RWPE2 (cell line): ENCODE measurements around the gene ZAP70.
A peak's percentile ranks its signal among the peaks of the same experiment; 100 is the strongest.

Experiments
- ATAC-seq: fragments of 200-7000 bp; cut with Tn5 transposase; 3 replicates; pipeline ENCODE4 v1.9.1; 2021; ENCODE audit warnings: low read depth
- DNase-seq: peaks from one replicate; pipeline ENCODE4 v3.0.0-alpha.2; 2020; ENCODE audit warnings: low spot score
- H3K27ac ChIP-seq: fragments of 450-650 bp; 2 replicates; pipeline ENCODE4 v1.5.1; 2017; ENCODE audit warnings: mild to moderate bottlenecking; ENCODE audit not compliant: poor library complexity, severe bottlenecking
- H3K27me3 ChIP-seq: fragments of 250-450 bp; sonication (Bioruptor Pico); 2 replicates; pipeline ENCODE4 v1.5.1; 2021; ENCODE audit warnings: mild to moderate bottlenecking, moderate library complexity; ENCODE audit not compliant: insufficient read depth, poor library complexity, severe bottlenecking
- H3K36me3 ChIP-seq: fragments of 250-450 bp; sonication (Bioruptor Pico); 2 replicates; pipeline ENCODE4 v1.5.1; 2020; ENCODE audit warnings: low read depth, mild to moderate bottlenecking, moderate library complexity
- H3K4me1 ChIP-seq: fragments of 250-450 bp; sonication (Bioruptor Pico); 2 replicates; pipeline ENCODE4 v1.5.1; 2021; ENCODE audit warnings: mild to moderate bottlenecking, moderate library complexity; ENCODE audit not compliant: insufficient read depth, poor library complexity, severe bottlenecking
- H3K4me3 ChIP-seq: fragments of 250-450 bp; sonication (Bioruptor Pico); 2 replicates; pipeline ENCODE4 v1.5.1; 2021; ENCODE audit warnings: mild to moderate bottlenecking, moderate library complexity; ENCODE audit not compliant: severe bottlenecking
- H3K9me3 ChIP-seq: fragments of 250-450 bp; sonication (Bioruptor Pico); 2 replicates; pipeline ENCODE4 v1.5.1; 2021; ENCODE audit warnings: mild to moderate bottlenecking, moderate library complexity; ENCODE audit not compliant: severe bottlenecking
- CTCF ChIP-seq: fragments of 450-650 bp; IDR thresholded peaks from one replicate; pipeline ENCODE4 v1.5.1; 2017; ENCODE audit warnings: mild to moderate bottlenecking, moderate library complexity; ENCODE audit not compliant: poor library complexity, severe bottlenecking

Gene ZAP70

GRCh38 chr2:97765933-97766332, 52.6 kb downstream of the ZAP70 start:
- no peak overlapping the region for H3K4me3 ChIP-seq
- ATAC-seq (no peak), DNase-seq (no peak)
- H3K36me3 ChIP-seq = peaks cover 25% of the 10 kb centered on the region
- H3K27ac ChIP-seq = no peak overlapping the region
- H3K4me1 ChIP-seq = no peaks in the 10 kb centered on the region
- no peaks in the 10 kb centered on the region for H3K9me3 ChIP-seq
- TF ChIP-seq CTCF = no peak
- H3K27me3 ChIP-seq = no peaks in the 10 kb centered on the region

DNA sequence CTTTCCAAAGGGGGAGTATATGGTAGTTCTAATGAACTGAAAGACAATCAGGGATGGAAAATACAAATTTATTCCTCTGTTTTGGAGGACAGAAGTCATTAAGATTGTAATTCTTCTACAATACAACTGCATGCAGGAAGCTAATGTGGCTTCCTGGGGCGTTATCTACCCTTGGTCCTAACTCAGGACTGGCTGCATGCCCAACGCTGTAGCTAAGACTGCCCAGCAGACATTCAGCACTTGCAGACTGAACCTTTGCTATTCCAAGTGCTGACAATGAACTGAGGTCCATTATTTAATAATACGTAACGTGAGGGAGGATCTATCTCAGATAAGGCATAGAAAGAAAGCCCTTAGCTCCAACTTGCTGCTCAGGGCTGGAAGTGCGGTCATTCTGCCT, 53.2 kb downstream of the ZAP70 start:
- no peak overlapping the region for H3K27ac ChIP-seq

GRCh38 chr2:97769308-97769707, 55.9 kb downstream of the ZAP70 start:
- H3K4me3 ChIP-seq = no peak overlapping the region
- H3K36me3 ChIP-seq = peaks cover 40% of the 10 kb centered on the region
- DNase-seq (peak; percentile 15), ATAC-seq (no peak)
- no peaks in the 10 kb centered on the region for H3K27me3 ChIP-seq
- TF ChIP-seq CTCF = no peak
- no peaks in the 10 kb centered on the region for H3K4me1 ChIP-seq
- H3K9me3 ChIP-seq = no peaks in the 10 kb centered on the region
- no peak overlapping the region for H3K27ac ChIP-seq

More for the DNA sequence above, 53.2 kb downstream of the ZAP70 start:
- Histone ChIP-seq H3K4me3 (no peak overlapping the region), H3K27me3 (no peaks in the 10 kb centered on the region), H3K4me1 (no peaks in the 10 kb centered on the region), H3K36me3 (peaks cover 24% of the 10 kb centered on the region), H3K9me3 (no peaks in the 10 kb centered on the region)
- DNase-seq (no peak), ATAC-seq (no peak)
- no peak for TF ChIP-seq CTCF

- no peaks in the 10 kb centered on the region for H3K27me3 ChIP-seq
- no peaks in the 10 kb centered on the region for H3K4me1 ChIP-seq
- no peak overlapping the region for H3K4me3 ChIP-seq
- DNase-seq (no peak), ATAC-seq (no peak)
- no peaks in the 10 kb centered on the region for H3K9me3 ChIP-seq
- no peak overlapping the region for H3K27ac ChIP-seq
- no peak for TF ChIP-seq CTCF
- H3K36me3 ChIP-seq = peaks cover 40% of the 10 kb centered on the region
These were observed 56.3 kb downstream of the ZAP70 start for GRCh38 chr2:97769711-97770110.

- no peak for TF ChIP-seq CTCF
- no peaks in the 10 kb centered on the region for H3K27me3 ChIP-seq
- H3K4me3 ChIP-seq = no peak overlapping the region
- no peak for DNase-seq
- no peaks in the 10 kb centered on the region for H3K9me3 ChIP-seq
- peaks cover 38% of the 10 kb centered on the region for H3K36me3 ChIP-seq
- H3K27ac ChIP-seq = no peak overlapping the region
- ATAC-seq = no peak
- H3K4me1 ChIP-seq = no peaks in the 10 kb centered on the region
These were observed 57.1 kb downstream of the ZAP70 start for GRCh38 chr2:97770445-97770844.
